ENCODE results near the gene S100A13.
"Not testable (repeated sequence)": the region's sequence is repeated elsewhere in the genome, so short reads cannot be mapped to it uniquely, and the experiment has no call there.

S100A13 gene

GRCh38 chr1:153606194-153606593 is 21.1 kb downstream of the S100A13 start:
- no peak for DNase-seq (ENCODE audit: low read depth)

DNA sequence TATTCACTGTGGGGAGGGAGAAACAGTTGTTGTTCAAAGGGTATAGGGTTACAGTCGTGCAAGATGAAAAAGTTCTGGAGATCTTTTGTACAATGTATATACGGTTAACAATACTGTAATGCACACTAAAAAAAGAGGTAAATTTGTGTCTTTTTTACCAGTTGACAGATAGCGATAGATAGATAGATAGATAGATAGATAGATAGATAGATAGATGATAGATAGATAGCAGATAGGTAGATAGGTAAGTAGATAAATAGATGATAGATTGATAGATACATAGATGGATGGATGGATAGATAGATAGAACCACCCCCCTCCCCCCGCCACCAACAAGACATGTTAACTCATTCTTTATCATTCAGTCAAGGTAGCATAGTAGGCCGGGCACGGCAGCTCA is 24.6 kb downstream of the S100A13 start:
- no peak for DNase-seq (ENCODE audit: low read depth)

DNA sequence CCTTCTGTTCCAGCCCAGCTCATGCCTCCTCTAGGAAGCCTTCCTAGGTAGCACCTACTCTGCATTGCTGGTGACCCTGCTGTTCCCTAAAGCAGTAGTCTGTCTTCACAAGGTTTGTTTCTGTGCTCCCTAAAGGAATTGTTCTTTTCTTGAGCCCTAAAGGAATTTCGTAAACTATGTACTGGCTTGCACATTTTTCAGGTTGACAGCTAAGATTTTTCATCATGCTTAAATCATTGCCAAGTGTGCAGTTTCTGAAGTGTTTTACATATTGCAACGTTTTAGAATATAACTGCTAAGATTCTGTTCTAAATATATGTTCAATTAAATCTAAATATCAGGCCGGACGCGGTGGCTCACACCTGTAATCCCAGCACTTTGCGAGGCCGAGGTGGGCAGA is 27.5 kb downstream of the S100A13 start:
- DNase-seq (ENCODE audit: low read depth), result no peak

DNA sequence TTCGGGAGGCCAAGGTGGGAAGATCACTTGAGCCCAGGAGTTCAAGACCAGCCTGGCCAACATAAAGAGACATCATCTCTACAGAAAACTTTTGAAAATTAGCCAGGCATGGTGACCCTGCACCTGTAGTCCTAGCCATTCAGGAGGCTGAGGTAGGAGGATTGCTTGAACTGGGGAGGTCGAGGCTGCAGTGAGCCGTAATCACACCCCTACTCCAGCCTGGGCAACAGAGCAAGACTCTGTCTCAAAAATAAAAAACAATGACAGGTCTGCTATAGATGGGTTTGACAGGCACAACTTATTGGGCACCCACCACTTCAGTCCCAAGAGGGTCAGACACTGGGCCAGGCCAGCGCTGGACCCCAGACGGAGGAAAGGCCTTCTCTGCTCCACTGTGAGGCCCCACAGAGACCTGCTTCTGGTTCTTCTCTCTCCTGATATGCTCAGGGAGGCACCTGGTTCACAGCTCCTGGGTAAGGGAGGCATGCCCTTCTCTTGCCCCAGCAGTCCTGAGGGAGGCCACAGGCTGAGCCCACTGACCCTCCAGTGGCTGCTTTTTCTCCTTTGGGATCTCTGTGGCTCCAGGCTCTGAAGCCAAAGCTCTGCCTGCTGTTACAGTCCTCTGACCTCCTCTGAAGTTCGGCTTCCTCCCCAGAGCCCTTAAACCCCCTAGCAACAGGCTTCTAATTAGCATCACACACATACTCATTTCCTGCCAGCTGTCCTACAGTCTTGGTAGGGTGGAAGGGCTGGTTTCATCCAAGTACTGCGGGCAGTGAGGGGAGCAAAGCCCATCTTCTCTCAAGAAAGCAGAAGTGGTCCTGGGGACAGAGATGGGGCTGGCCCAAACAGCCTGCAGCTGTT is 28.8 kb downstream of the S100A13 start:
- peak; percentile 85 for DNase-seq (ENCODE audit: low read depth)

- peak; percentile 72 for DNase-seq (ENCODE audit: low read depth)
Measured at GRCh38 chr1:153597206-153597605, 30.1 kb downstream of the S100A13 start.

DNA sequence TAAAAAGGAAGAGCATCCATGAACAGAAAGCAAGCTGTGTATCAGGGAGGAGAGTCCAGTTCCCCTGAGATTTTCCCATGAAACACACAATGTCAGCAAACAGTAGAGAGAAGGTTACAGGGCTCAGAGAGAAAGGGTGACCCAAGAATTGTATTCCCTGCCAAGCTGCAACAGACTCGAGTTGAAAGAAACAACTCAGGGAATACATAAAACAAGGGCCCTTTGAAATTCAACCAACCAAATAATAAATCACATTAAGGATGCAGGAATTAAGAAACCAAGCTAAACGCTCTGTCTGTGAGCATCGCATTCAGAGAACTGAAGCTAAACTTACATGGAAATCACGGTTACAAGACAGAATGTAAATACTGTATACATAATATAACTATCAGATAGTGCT is 34.6 kb downstream of the S100A13 start:
- no peak for DNase-seq (ENCODE audit: low read depth)

GRCh38 chr1:153588482-153588881 is 38.8 kb downstream of the S100A13 start:
- no peak for DNase-seq (ENCODE audit: low read depth)

DNA sequence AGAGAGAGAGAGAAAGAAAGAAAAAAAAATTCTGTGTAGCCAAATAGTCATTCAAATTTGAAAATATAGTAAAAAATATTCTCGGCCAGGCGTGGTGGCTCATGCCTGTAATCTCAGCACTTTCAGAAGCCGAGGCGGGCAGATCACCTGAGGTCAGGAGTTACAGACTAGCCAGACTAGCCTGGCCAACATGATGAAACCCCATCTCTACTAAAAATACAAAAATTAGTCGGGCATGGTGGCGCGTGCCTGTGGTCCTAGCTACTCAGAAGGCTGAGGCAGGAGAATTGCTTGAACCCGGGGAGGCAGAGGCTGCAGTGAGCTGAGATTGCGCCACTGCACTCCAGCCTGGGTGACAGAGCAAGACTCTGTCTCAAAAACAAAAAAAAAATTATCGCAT is 39.3 kb downstream of the S100A13 start:
- not testable (repeated sequence) for DNase-seq (ENCODE audit: low read depth)

DNA sequence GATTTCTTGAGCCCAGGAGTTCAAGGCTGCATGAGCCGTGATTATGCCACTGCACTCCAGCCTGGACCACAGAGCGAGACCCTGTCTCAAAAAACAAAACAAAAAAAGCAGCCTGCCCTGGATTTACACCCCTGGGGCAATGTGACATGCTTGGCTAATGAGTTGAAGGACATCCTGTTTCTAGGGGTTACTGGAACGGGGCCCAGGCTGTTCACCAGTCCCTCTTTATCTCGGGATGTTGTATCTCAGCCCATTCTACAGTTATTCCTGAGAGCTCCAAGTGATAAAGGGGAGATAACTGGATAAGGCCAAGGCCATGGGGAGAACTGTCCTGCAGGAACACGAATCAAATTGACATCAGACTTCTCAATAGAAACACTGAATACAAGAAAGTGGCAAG is 40.0 kb downstream of the S100A13 start:
- DNase-seq (ENCODE audit: low read depth), result peak; percentile 77

- no peak for DNase-seq (ENCODE audit: low read depth)
Measured at GRCh38 chr1:153586347-153586746, 41.0 kb downstream of the S100A13 start.

- DNase-seq (ENCODE audit: low read depth), result no peak
Measured at GRCh38 chr1:153585006-153585405, 42.3 kb downstream of the S100A13 start.

DNA sequence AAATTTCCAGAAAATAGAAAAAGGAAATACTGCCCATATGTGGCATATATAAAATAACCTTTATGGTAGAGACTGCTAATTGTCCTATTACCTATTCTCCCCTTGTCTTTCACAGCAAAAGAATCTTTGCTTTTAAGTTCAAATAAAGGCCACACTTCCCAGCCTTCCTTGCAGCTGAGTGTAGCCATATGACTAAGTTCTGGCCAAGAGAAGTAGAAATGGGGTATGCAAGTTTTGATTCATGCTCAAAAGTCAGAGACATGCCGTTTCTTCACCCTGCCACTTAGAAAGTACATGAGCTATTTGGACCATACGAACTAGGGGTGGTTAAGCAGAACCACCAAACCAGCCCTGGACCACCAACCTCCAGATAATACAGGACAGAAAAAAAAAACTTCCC is 43.3 kb downstream of the S100A13 start:
- DNase-seq (ENCODE audit: low read depth), result peak; percentile 39

- not testable (repeated sequence) for DNase-seq (ENCODE audit: low read depth)
Measured at GRCh38 chr1:153583514-153583913, 43.8 kb downstream of the S100A13 start.

DNA sequence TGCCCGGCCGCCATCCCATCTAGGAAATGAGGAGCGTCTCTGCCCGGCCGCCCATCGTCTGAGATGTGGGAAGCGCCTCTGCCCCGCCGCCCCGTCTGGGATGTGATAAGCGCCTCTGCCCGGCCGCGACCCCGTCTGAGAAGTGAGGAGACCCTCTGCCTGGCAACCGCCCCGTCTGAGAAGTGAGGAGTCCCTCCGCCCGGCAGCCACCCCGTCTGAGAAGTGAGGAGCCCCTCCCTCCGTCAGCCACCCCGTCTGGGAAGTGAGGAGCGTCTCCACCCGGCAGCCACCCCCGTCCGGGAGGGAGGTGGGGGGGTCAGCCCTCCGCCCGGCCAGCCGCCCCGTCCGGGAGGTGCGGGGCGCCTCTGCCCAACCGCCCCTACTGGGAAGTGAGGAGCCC is 44.5 kb downstream of the S100A13 start:
- not testable (repeated sequence) for DNase-seq (ENCODE audit: low read depth)

- peak; percentile 71 for DNase-seq (ENCODE audit: low read depth)
Measured at GRCh38 chr1:153578936-153579335, 48.4 kb downstream of the S100A13 start.

GRCh38 chr1:153578490-153578889 is 48.8 kb downstream of the S100A13 start:
- DNase-seq (ENCODE audit: low read depth), result peak; percentile 90

DNA sequence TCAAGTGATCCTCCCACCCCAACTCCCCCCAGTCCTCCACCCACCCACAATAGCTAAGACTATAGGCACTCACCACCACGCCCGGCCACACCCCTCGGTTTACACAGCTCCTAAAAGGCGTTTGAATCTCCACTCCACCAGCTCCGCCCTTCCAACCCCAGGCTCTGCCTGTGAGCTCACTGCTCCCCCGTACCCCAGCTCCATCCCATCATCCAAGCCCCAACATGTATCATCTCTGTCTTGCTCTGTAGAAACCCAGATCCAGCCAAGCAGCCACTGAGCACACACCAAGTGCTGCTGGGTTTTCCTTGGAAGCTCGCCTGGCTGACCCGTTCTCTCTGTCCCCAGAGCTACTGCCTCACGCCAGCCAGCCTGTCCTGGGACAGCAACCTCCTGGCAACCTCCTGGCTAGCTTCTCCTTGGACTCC is 49.7 kb downstream of the S100A13 start:
- DNase-seq (ENCODE audit: low read depth), result no peak

DNA sequence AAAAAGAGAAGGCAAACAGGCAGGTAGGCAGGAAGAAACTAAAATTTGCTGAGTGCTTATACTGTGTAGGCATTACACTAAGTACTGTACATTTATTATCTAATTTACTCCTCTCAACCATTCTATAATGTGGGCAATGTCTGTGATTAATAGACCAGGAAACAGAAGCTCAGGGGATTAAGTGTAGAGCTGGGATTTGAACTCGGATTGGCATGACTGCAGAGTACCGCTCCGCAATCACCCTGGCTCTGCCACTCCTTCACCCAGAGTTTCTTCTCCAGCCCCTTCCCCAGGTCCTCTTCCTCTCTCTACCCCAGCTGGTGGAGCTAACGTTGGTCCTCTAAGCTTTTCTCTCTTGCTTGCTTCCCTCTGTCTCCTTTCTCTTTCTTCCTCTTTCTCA is 50.2 kb downstream of the S100A13 start:
- no peak for DNase-seq (ENCODE audit: low read depth)

- not testable (repeated sequence) for DNase-seq (ENCODE audit: low read depth)
Measured at GRCh38 chr1:153575497-153575896, 51.8 kb downstream of the S100A13 start.

DNA sequence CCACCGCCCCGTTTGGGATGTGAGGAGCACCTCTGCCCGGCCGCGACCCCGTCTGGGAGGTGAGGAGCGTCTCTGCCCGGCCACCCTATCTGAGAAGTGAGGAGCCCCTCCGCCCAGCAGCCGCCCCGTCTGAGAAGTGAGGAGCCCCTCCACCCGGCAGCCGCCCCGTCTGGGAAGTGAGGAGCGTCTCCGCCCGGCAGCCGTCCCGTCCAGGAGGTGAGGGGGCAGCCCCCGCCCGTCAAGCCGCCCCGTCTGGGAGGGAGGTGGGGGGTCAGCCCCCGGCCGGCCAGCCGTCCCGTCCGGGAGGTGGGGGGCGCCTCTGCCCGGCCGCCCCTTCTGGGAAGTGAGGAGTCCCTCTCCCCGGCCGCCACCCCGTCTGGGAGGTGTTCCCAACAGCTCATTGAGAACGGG is 52.2 kb downstream of the S100A13 start:
- DNase-seq (ENCODE audit: low read depth), result not testable (repeated sequence)

DNA sequence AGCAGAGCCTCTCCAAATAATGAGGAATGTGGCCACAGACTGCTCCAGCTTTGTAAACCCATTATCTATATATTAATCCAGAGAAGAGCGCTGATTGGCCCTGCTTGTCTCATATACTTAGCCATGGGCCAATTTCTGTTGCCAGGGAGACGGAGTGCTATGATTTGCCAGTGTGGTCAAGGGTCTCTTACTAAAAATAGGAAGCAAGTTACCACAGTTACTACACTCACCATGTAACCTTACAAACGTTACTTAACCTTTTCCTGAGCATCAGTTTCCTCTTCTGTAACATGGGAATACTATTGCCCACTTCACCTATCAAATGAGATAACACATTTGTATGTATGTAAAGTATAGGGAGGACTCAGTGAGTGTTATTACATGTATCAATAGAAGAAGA is 54.0 kb downstream of the S100A13 start:
- DNase-seq (ENCODE audit: low read depth), result no peak

GRCh38 chr1:153572569-153573015 is 54.7 kb downstream of the S100A13 start:
- DNase-seq (ENCODE audit: low read depth), result peak; percentile 87

GRCh38 chr1:153571706-153572105 is 55.6 kb downstream of the S100A13 start:
- DNase-seq (ENCODE audit: low read depth), result no peak

DNA sequence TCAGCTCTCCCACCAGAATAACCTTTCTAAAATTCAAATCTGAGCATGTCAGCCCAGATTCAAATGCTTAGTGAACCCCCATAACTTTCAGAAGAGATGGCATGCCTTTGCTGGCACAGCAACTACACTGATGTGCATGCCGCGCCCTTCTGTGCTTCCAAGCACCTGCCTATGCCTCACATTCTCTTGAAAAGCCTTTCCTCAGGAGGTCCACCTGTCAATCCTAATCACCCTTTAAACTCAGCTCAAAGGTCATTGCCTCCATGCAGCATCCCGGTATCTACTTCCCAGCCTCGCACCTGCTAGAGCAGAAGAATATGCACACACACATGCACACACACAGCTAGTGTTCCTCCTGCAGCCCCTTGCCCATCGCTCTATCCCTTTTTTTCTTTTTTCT is 56.4 kb downstream of the S100A13 start:
- DNase-seq (ENCODE audit: low read depth), result no peak
